ENCODE results near the gene DZANK1. TPM values are rescaled to one million over a fixed set of nuclear protein-coding genes. Genes with fewer than 3 reads are reported as not detected.

The DZANK1 gene
- total and polyA plus RNA-seq, 2 of the 8 experiments (the other 6 are each of a cell fraction or from before 2014, with no cell fraction given): 8.0 to 9.9 TPM

GRCh38 chr20:18440403-18440802, 26.4 kb downstream of the DZANK1 start:
- no peaks in the 10 kb centered on the region for H3K36me3 ChIP-seq (ENCODE audit: control insufficient read depth in 2 of 4, insufficient read depth in 4 of 4, low read length in 3 of 4)
- H4K5ac ChIP-seq (ENCODE audit: insufficient read length, low read depth, low read length): no peak overlapping the region
- no peak overlapping the region for H3K9ac ChIP-seq (replicated peaks in 1 of 4; ENCODE audit: extremely low read depth in 1 of 4, low read depth in 3 of 4, low read length in 3 of 4)
- H3K4me2 ChIP-seq (ENCODE audit: insufficient read depth in 1 of 2, low read depth in 2 of 2, low read length in 2 of 2): no peak overlapping the region
- H3K18ac ChIP-seq (ENCODE audit: extremely low read depth, low read length): no peak overlapping the region
- no peak overlapping the region for H3K56ac ChIP-seq (replicated peaks; ENCODE audit: insufficient read length, low read depth, low read length)
- DNase-seq (ENCODE audit: low read depth in 1 of 2, low spot score in 2 of 2): no peak
- H4K8ac ChIP-seq (ENCODE audit: extremely low read depth, insufficient read depth, low read length): no peak overlapping the region
- WGBS, 2 experiments (ENCODE audit: extremely low coverage in 1 of 2, insufficient coverage in 1 of 2, insufficient read length in 1 of 2, insufficient replicate concordance in 2 of 2, low coverage in 1 of 2, low lambda C conversion rate in 2 of 2, missing lambda C conversion rate in 1 of 2): 0% methylated on average over 1 of the region's 1 CpG; no CpG with 5 or more reads in 1 of the 2 experiments
- H3K27ac ChIP-seq (ENCODE audit: low read depth, low read length): no peak overlapping the region
- H3K14ac ChIP-seq (ENCODE audit: insufficient read length): no peak overlapping the region
- CTCF ChIA-PET (ENCODE audit: partially characterized antibody): no interaction called here
- no peak overlapping the region for H4K91ac ChIP-seq (replicated peaks; ENCODE audit: insufficient read length, low read length)
- no peak overlapping the region for H2BK5ac ChIP-seq (ENCODE audit: low read depth, low read length)
- H2BK12ac ChIP-seq (ENCODE audit: low read depth, low read length): no peak overlapping the region
- no peak overlapping the region for H2BK20ac ChIP-seq (ENCODE audit: low read length)
- no peaks in the 10 kb centered on the region for H3K9me3 ChIP-seq (ENCODE audit: insufficient read depth in 2 of 2, low read depth in 1 of 2, low read length in 1 of 2)
- H3K27me3 ChIP-seq (replicated peaks in 1 of 4; ENCODE audit: control insufficient read depth in 3 of 4, extremely low read depth in 1 of 4, insufficient read depth in 3 of 4, low read length in 3 of 4): no peaks in the 10 kb centered on the region
- POLR2A ChIA-PET (ENCODE audit: partially characterized antibody): no interaction called here
- no peaks in the 10 kb centered on the region for H4K20me1 ChIP-seq (replicated peaks in 1 of 2; ENCODE audit: control insufficient read depth in 1 of 2, insufficient read depth in 2 of 2, low read length in 2 of 2)
- no peaks in the 10 kb centered on the region for H3K23me2 ChIP-seq (ENCODE audit: low read depth, low read length)
- no peak overlapping the region for H3K23ac ChIP-seq (ENCODE audit: insufficient read length)
- no peak overlapping the region for H2AK5ac ChIP-seq (ENCODE audit: low read depth, low read length)
- no peak overlapping the region for H3K4ac ChIP-seq (replicated peaks; ENCODE audit: insufficient read length, low read depth, low read length)
- H3K4me3 ChIP-seq (ENCODE audit: extremely low read depth in 1 of 4, insufficient read depth in 2 of 4, low read depth in 3 of 4, low read length in 4 of 4): no peak overlapping the region
- H3K79me2 ChIP-seq (ENCODE audit: control insufficient read depth in 1 of 2, insufficient read depth in 2 of 2, low read length in 2 of 2): no peaks in the 10 kb centered on the region
- H2AFZ ChIP-seq (ENCODE audit: low read length): no peak overlapping the region
- no peaks in the 10 kb centered on the region for H3K4me1 ChIP-seq (replicated peaks in 1 of 4; ENCODE audit: control insufficient read depth in 3 of 4, insufficient read depth in 4 of 4, low read length in 3 of 4)
- FAIRE-seq: no peak
- H2BK120ac ChIP-seq (replicated peaks; ENCODE audit: low read depth, low read length): no peak overlapping the region
- no peak for TF ChIP-seq USF2 (IDR thresholded peaks at IDR 0.05; ENCODE audit: low read length)
- no peak for TF ChIP-seq CREB1 (IDR thresholded peaks at IDR 0.05)
- TF ChIP-seq BACH1 (IDR thresholded peaks at IDR 0.05; ENCODE audit: low read length): no peak
- no peak for TF ChIP-seq POLR2A (IDR thresholded peaks at IDR 0.05; ENCODE audit: control extremely low read depth in 1 of 2, low read depth in 2 of 2, low read length in 2 of 2)
- no peaks in the 10 kb centered on the region for H3K79me1 ChIP-seq (ENCODE audit: low read depth, low read length)
- H2BK15ac ChIP-seq (ENCODE audit: low read length): no peak overlapping the region
